Endothelial cell of umbilical vein (primary cell): Measurements from ENCODE around the gene GRID2.

Experiments used
- EZH2 ChIP-seq: IDR thresholded peaks from 2 replicates; pipeline ENCODE4 v1.6.1; 2012; ENCODE audit warnings: borderline replicate concordance, low read depth, mild to moderate bottlenecking, moderate library complexity, low read length, inconsistent platforms; ENCODE audit not compliant: severe bottlenecking
- FOS ChIP-seq: IDR thresholded peaks from 2 replicates; pipeline ENCODE4 v1.6.1; 2011; ENCODE audit warnings: mild to moderate bottlenecking, low read length, moderate library complexity, borderline replicate concordance; ENCODE audit not compliant: insufficient read depth
- JUN ChIP-seq: IDR thresholded peaks from 2 replicates; pipeline ENCODE4 v1.6.1; 2011; ENCODE audit warnings: borderline replicate concordance, low read depth; ENCODE audit not compliant: insufficient read length, insufficient read depth
- MYC ChIP-seq: IDR thresholded peaks from one replicate; pipeline ENCODE4 v1.6.1; 2011; ENCODE audit warnings: mild to moderate bottlenecking, low read depth, low read length
- POLR2A ChIP-seq: IDR thresholded peaks from 2 replicates; pipeline ENCODE4 v1.6.1; 2012; ENCODE audit warnings: low read depth, mild to moderate bottlenecking, control low read depth, low read length
- POLR2AphosphoS5 ChIP-seq: IDR thresholded peaks from 2 replicates; pipeline ENCODE4 v1.6.1; 2012; ENCODE audit warnings: low read depth, mild to moderate bottlenecking, control low read depth, low read length, moderate library complexity; ENCODE audit not compliant: insufficient read depth
- TF ChIP-seq, protein P1 (sequence below): IDR thresholded peaks from 2 replicates; pipeline ENCODE4 v1.6.1; 2011; ENCODE audit not compliant: insufficient read depth, insufficient read length
- TF ChIP-seq, protein P2 (sequence below), 2 donors: IDR thresholded peaks; 1 replicate in 1 of 2; 2 replicates in 1 of 2; pipeline ENCODE4 v1.5.1; 2011; ENCODE audit warnings: low read length in 2 of 2, mild to moderate bottlenecking in 2 of 2, moderate library complexity in 2 of 2, control low read depth in 1 of 2, inconsistent platforms in 1 of 2, low read depth in 1 of 2; ENCODE audit not compliant: insufficient read depth in 1 of 2; ENCODE audit errors: extremely low read depth in 1 of 2

DNA sequence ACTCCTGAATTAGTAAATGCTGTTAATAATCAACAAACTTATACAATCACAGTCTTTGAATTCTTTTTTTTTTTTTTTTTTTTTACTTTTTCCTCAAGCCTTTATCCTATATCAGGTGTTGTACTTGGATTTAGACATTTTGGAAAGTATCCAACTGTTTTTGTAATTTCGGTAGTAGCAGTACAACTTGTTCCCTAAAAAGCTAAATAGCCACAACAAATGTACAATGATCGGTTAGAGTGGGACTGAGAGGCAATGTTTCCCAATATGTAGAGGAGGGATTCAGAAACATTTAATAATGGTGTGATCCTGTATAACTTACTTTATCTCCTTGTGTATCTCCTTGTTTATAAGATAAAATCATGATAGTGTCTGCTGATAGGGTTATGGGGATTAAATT lies 343.1 kb downstream of the GRID2 start:
- TF ChIP-seq, protein P1, sequence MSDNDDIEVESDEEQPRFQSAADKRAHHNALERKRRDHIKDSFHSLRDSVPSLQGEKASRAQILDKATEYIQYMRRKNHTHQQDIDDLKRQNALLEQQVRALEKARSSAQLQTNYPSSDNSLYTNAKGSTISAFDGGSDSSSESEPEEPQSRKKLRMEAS = no peak
- TF ChIP-seq, protein P2, sequence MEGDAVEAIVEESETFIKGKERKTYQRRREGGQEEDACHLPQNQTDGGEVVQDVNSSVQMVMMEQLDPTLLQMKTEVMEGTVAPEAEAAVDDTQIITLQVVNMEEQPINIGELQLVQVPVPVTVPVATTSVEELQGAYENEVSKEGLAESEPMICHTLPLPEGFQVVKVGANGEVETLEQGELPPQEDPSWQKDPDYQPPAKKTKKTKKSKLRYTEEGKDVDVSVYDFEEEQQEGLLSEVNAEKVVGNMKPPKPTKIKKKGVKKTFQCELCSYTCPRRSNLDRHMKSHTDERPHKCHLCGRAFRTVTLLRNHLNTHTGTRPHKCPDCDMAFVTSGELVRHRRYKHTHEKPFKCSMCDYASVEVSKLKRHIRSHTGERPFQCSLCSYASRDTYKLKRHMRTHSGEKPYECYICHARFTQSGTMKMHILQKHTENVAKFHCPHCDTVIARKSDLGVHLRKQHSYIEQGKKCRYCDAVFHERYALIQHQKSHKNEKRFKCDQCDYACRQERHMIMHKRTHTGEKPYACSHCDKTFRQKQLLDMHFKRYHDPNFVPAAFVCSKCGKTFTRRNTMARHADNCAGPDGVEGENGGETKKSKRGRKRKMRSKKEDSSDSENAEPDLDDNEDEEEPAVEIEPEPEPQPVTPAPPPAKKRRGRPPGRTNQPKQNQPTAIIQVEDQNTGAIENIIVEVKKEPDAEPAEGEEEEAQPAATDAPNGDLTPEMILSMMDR (IDR thresholded peaks at IDR 0.05; ENCODE audit: extremely low read depth in 1 of 2, insufficient read depth in 1 of 2, low read depth in 1 of 2, low read length in 2 of 2) = no peak
- no peak for TF ChIP-seq JUN
- no peak for TF ChIP-seq EZH2
- TF ChIP-seq POLR2A = no peak
- no peak for TF ChIP-seq MYC
- TF ChIP-seq POLR2AphosphoS5 = no peak
- TF ChIP-seq FOS = no peak
